Activated naive CD8-positive, alpha-beta T cell treated with anti-CD3 and anti-CD28 coated beads for 36 hours (primary cell): ENCODE results near the gene AGK. TPM values are rescaled to one million over a fixed set of nuclear protein-coding genes. Genes with fewer than 3 reads are reported as not detected.
"Not testable (repeated sequence)": the region's sequence is repeated elsewhere in the genome, so short reads cannot be mapped to it uniquely, and the experiment has no call there.

Experiments
- DNase-seq: peaks from one replicate; pipeline ENCODE4 v3.0.0; 2021
- H3K27ac Mint-ChIP-seq: one replicate; pipeline ENCODE4 v1.8.0; 2022; ENCODE audit warnings: mild to moderate bottlenecking, moderate library complexity, mixed read lengths
- H3K27me3 Mint-ChIP-seq: one replicate; pipeline ENCODE4 v1.8.0; 2022; ENCODE audit warnings: mild to moderate bottlenecking, mixed read lengths
- H3K36me3 Mint-ChIP-seq: one replicate; pipeline ENCODE4 v1.8.0; 2021; ENCODE audit warnings: mild to moderate bottlenecking, mixed read lengths
- H3K4me1 Mint-ChIP-seq: one replicate; pipeline ENCODE4 v1.8.0; 2021; ENCODE audit warnings: mixed read lengths
- H3K4me3 Mint-ChIP-seq: one replicate; pipeline ENCODE4 v1.8.0; 2022; ENCODE audit warnings: mild to moderate bottlenecking, moderate library complexity, mixed read lengths
- H3K9me3 Mint-ChIP-seq: one replicate; pipeline ENCODE4 v1.8.0; 2022; ENCODE audit warnings: mixed read lengths
- total RNA-seq, 2 experiments: library from RNA; stranded (reverse); gene quantifications; one replicate each; pipeline ENCODE4 v1.2.3, GENCODE V29; 2021

The AGK gene
- total RNA-seq, 2 experiments from 2014 or later: 86.0 to 87.4 TPM

- peak; percentile 41 for DNase-seq
- Mint-ChIP-seq H3K27ac (peak overlapping the region; percentile 83), H3K27me3 (no peaks in the 10 kb centered on the region), H3K9me3 (peaks cover 23% of the 10 kb centered on the region), H3K4me1 (peaks cover 74% of the 10 kb centered on the region), H3K4me3 (no peak overlapping the region), H3K36me3 (peaks cover 97% of the 10 kb centered on the region)
Observed at GRCh38 chr7:141563956-141564623, 12.9 kb downstream of the AGK start.

GRCh38 chr7:141567432-141567831 is 16.2 kb downstream of the AGK start:
- Mint-ChIP-seq H3K36me3 (peaks cover 89% of the 10 kb centered on the region), H3K4me1 (peaks cover 61% of the 10 kb centered on the region), H3K27ac (no peak overlapping the region), H3K27me3 (no peaks in the 10 kb centered on the region), H3K4me3 (no peak overlapping the region), H3K9me3 (peaks cover 13% of the 10 kb centered on the region)
- no peak for DNase-seq

GRCh38 chr7:141568227-141568626 is 17.0 kb downstream of the AGK start:
- Mint-ChIP-seq H3K36me3 (peaks cover 87% of the 10 kb centered on the region), H3K27me3 (no peaks in the 10 kb centered on the region), H3K27ac (no peak overlapping the region), H3K4me3 (no peak overlapping the region), H3K4me1 (peaks cover 58% of the 10 kb centered on the region), H3K9me3 (peaks cover 14% of the 10 kb centered on the region)
- no peak for DNase-seq

- H3K9me3 Mint-ChIP-seq: peaks cover 24% of the 10 kb centered on the region
Observed at GRCh38 chr7:141571059-141571458, 19.8 kb downstream of the AGK start.

GRCh38 chr7:141572175-141572574 is 21.0 kb downstream of the AGK start:
- DNase-seq: no peak
- Mint-ChIP-seq H3K27ac (no peak overlapping the region), H3K27me3 (no peaks in the 10 kb centered on the region), H3K9me3 (peaks cover 30% of the 10 kb centered on the region), H3K4me3 (no peak overlapping the region), H3K36me3 (peaks cover 84% of the 10 kb centered on the region), H3K4me1 (peaks cover 24% of the 10 kb centered on the region)

More at GRCh38 chr7:141571059-141571458, 19.8 kb downstream of the AGK start:
- Mint-ChIP-seq H3K27ac (no peak overlapping the region), H3K4me1 (peaks cover 33% of the 10 kb centered on the region), H3K36me3 (peaks cover 84% of the 10 kb centered on the region), H3K27me3 (no peaks in the 10 kb centered on the region), H3K4me3 (no peak overlapping the region)
- DNase-seq: no peak

- H3K36me3 Mint-ChIP-seq: peaks cover 82% of the 10 kb centered on the region
Observed at GRCh38 chr7:141573511-141573910, 22.3 kb downstream of the AGK start.

GRCh38 chr7:141575164-141575563 is 24.0 kb downstream of the AGK start:
- no peak for DNase-seq
- H3K4me3 Mint-ChIP-seq: no peak overlapping the region
- H3K27me3 Mint-ChIP-seq: no peaks in the 10 kb centered on the region

More at GRCh38 chr7:141573511-141573910, 22.3 kb downstream of the AGK start:
- Mint-ChIP-seq H3K27ac (no peak overlapping the region), H3K9me3 (peaks cover 30% of the 10 kb centered on the region), H3K4me1 (peaks cover 20% of the 10 kb centered on the region), H3K4me3 (no peak overlapping the region), H3K27me3 (no peaks in the 10 kb centered on the region)
- DNase-seq: no peak

GRCh38 chr7:141575654-141576448 is 24.6 kb downstream of the AGK start:
- Mint-ChIP-seq H3K36me3 (peaks cover 67% of the 10 kb centered on the region), H3K9me3 (peaks cover 30% of the 10 kb centered on the region), H3K4me1 (peaks cover 18% of the 10 kb centered on the region), H3K27ac (no peak overlapping the region), H3K4me3 (no peak overlapping the region), H3K27me3 (no peaks in the 10 kb centered on the region)
- no peak for DNase-seq

More at GRCh38 chr7:141575164-141575563, 24.0 kb downstream of the AGK start:
- peaks cover 70% of the 10 kb centered on the region for H3K36me3 Mint-ChIP-seq
- H3K9me3 Mint-ChIP-seq: peaks cover 30% of the 10 kb centered on the region
- peaks cover 20% of the 10 kb centered on the region for H3K4me1 Mint-ChIP-seq
- H3K27ac Mint-ChIP-seq: no peak overlapping the region

GRCh38 chr7:141577043-141577839 is 26.0 kb downstream of the AGK start:
- Mint-ChIP-seq H3K27me3 (no peaks in the 10 kb centered on the region), H3K27ac (no peak overlapping the region), H3K4me3 (no peak overlapping the region), H3K9me3 (peaks cover 30% of the 10 kb centered on the region), H3K36me3 (peaks cover 54% of the 10 kb centered on the region), H3K4me1 (peaks cover 6% of the 10 kb centered on the region)
- no peak for DNase-seq

GRCh38 chr7:141579953-141580352 is 28.7 kb downstream of the AGK start:
- peaks cover 31% of the 10 kb centered on the region for H3K36me3 Mint-ChIP-seq
- not testable (repeated sequence) for H3K27me3 Mint-ChIP-seq, DNase-seq, H3K27ac Mint-ChIP-seq, H3K4me3 Mint-ChIP-seq
- H3K9me3 Mint-ChIP-seq: peaks cover 29% of the 10 kb centered on the region
- H3K4me1 Mint-ChIP-seq: peaks cover 21% of the 10 kb centered on the region

GRCh38 chr7:141582063-141582462 is 30.9 kb downstream of the AGK start:
- H3K27ac Mint-ChIP-seq, DNase-seq, H3K27me3 Mint-ChIP-seq, H3K4me3 Mint-ChIP-seq: not testable (repeated sequence)
- H3K4me1 Mint-ChIP-seq: peaks cover 42% of the 10 kb centered on the region
- peaks cover 23% of the 10 kb centered on the region for H3K36me3 Mint-ChIP-seq
- peaks cover 14% of the 10 kb centered on the region for H3K9me3 Mint-ChIP-seq

GRCh38 chr7:141584935-141585334 is 33.7 kb downstream of the AGK start:
- Mint-ChIP-seq H3K27ac (peak overlapping the region; percentile 92), H3K27me3 (no peaks in the 10 kb centered on the region), H3K4me3 (no peak overlapping the region), H3K4me1 (peaks cover 51% of the 10 kb centered on the region), H3K9me3 (peaks cover 18% of the 10 kb centered on the region), H3K36me3 (peaks cover 33% of the 10 kb centered on the region)
- DNase-seq: no peak

- peak overlapping the region; percentile 92 for H3K27ac Mint-ChIP-seq
- no peaks in the 10 kb centered on the region for H3K27me3 Mint-ChIP-seq
- peaks cover 40% of the 10 kb centered on the region for H3K36me3 Mint-ChIP-seq
- H3K4me3 Mint-ChIP-seq: peak overlapping the region; percentile 44
- peaks cover 18% of the 10 kb centered on the region for H3K9me3 Mint-ChIP-seq
- DNase-seq: peak; percentile 73
- peaks cover 58% of the 10 kb centered on the region for H3K4me1 Mint-ChIP-seq
Observed at GRCh38 chr7:141585592-141586510, 34.6 kb downstream of the AGK start.

GRCh38 chr7:141586878-141587277 is 35.7 kb downstream of the AGK start:
- Mint-ChIP-seq H3K9me3 (peaks cover 18% of the 10 kb centered on the region), H3K27me3 (no peaks in the 10 kb centered on the region), H3K27ac (peak overlapping the region; percentile 92), H3K36me3 (peaks cover 40% of the 10 kb centered on the region), H3K4me1 (peaks cover 59% of the 10 kb centered on the region), H3K4me3 (peak overlapping the region; percentile 44)
- no peak for DNase-seq
